ENCODE data around the gene MYH14.
"Not testable (repeated sequence)": the region's sequence is repeated elsewhere in the genome, so short reads cannot be mapped to it uniquely, and the experiment has no call there.

Gene MYH14

GRCh38 chr19:50333235-50333736 lies 129.9 kb downstream of the MYH14 start:
- Histone ChIP-seq H3K9me2 (replicated peaks; ENCODE audit: insufficient read depth, low read length) (no peaks in the 10 kb centered on the region), H3K4me2 (ENCODE audit: low read depth, low read length, poor library complexity, severe bottlenecking) (peak overlapping the region; percentile 68), H4K20me1 (ENCODE audit: low read depth, low read length) (no peaks in the 10 kb centered on the region; the same call in 1 of the 2 replicates), H3F3A (ENCODE audit: insufficient read depth) (peaks cover 54% of the 10 kb centered on the region), H3K79me2 (ENCODE audit: insufficient read depth, low read length) (peaks cover 7% of the 10 kb centered on the region), H3K36me3 (ENCODE audit: low read length) (peaks cover 15% of the 10 kb centered on the region; the same call in 1 of the 2 replicates), H3K27ac (ENCODE audit: low read depth, low read length) (peak overlapping the region; percentile 90), H3K4me3 (ENCODE audit: insufficient read depth, low read length, poor library complexity, severe bottlenecking) (peak overlapping the region; percentile 31), H2AFZ (ENCODE audit: low read depth, low read length, severe bottlenecking) (no peak overlapping the region), H3K27me3 (ENCODE audit: low read length) (no peaks in the 10 kb centered on the region), H3K9me3 (ENCODE audit: insufficient read depth, low read length) (no peaks in the 10 kb centered on the region), H3K9ac (ENCODE audit: low read length) (peak overlapping the region; percentile 63)
- TF ChIP-seq EZH2phosphoT487 (conservative IDR thresholded peaks at IDR 0.05; ENCODE audit: low read length) (no peak), CTCF (IDR thresholded peaks at IDR 0.05; ENCODE audit: insufficient read depth, low read length, poor library complexity, severe bottlenecking) (no peak)

GRCh38 chr19:50333737-50334617 lies 130.6 kb downstream of the MYH14 start:
- TF ChIP-seq EZH2phosphoT487 (conservative IDR thresholded peaks at IDR 0.05; ENCODE audit: low read length) (no peak), CTCF (IDR thresholded peaks at IDR 0.05; ENCODE audit: insufficient read depth, low read length, poor library complexity, severe bottlenecking) (no peak)
- Histone ChIP-seq H3F3A (ENCODE audit: insufficient read depth) (peaks cover 59% of the 10 kb centered on the region), H3K4me2 (ENCODE audit: low read depth, low read length, poor library complexity, severe bottlenecking) (peak overlapping the region; percentile 68), H3K27ac (ENCODE audit: low read depth, low read length) (peak overlapping the region; percentile 90), H3K27me3 (ENCODE audit: low read length) (no peaks in the 10 kb centered on the region), H3K79me2 (ENCODE audit: insufficient read depth, low read length) (peaks cover 14% of the 10 kb centered on the region), H3K9me3 (ENCODE audit: insufficient read depth, low read length) (no peaks in the 10 kb centered on the region), H3K9ac (ENCODE audit: low read length) (peak overlapping the region; percentile 63), H4K20me1 (ENCODE audit: low read depth, low read length) (peaks cover under 1% of the 10 kb centered on the region; the same call in 1 of the 2 replicates), H3K9me2 (replicated peaks; ENCODE audit: insufficient read depth, low read length) (no peaks in the 10 kb centered on the region), H2AFZ (ENCODE audit: low read depth, low read length, severe bottlenecking) (no peak overlapping the region), H3K4me3 (ENCODE audit: insufficient read depth, low read length, poor library complexity, severe bottlenecking) (peak overlapping the region; percentile 15), H3K36me3 (ENCODE audit: low read length) (peaks cover 17% of the 10 kb centered on the region)

- H3K36me3 ChIP-seq (ENCODE audit: low read length): peaks cover 26% of the 10 kb centered on the region
- no peaks in the 10 kb centered on the region for H3K27me3 ChIP-seq (ENCODE audit: low read length)
- H3F3A ChIP-seq (ENCODE audit: insufficient read depth): peaks cover 63% of the 10 kb centered on the region
- TF ChIP-seq CTCF (IDR thresholded peaks at IDR 0.05; ENCODE audit: insufficient read depth, low read length, poor library complexity, severe bottlenecking): no peak
- TF ChIP-seq EZH2phosphoT487 (conservative IDR thresholded peaks at IDR 0.05; ENCODE audit: low read length): no peak
- H4K20me1 ChIP-seq (ENCODE audit: low read depth, low read length): peaks cover 9% of the 10 kb centered on the region; the same call in 1 of the 2 replicates
- H3K4me3 ChIP-seq (ENCODE audit: insufficient read depth, low read length, poor library complexity, severe bottlenecking): no peak overlapping the region
- H3K9me3 ChIP-seq (ENCODE audit: insufficient read depth, low read length): no peaks in the 10 kb centered on the region
- no peak overlapping the region for H2AFZ ChIP-seq (ENCODE audit: low read depth, low read length, severe bottlenecking)
- H3K9me2 ChIP-seq (replicated peaks; ENCODE audit: insufficient read depth, low read length): no peaks in the 10 kb centered on the region
- no peak overlapping the region for H3K4me2 ChIP-seq (ENCODE audit: low read depth, low read length, poor library complexity, severe bottlenecking)
- peaks cover 23% of the 10 kb centered on the region for H3K79me2 ChIP-seq (ENCODE audit: insufficient read depth, low read length)
- peak overlapping the region; percentile 46 for H3K27ac ChIP-seq (ENCODE audit: low read depth, low read length)
- H3K9ac ChIP-seq (ENCODE audit: low read length): no peak overlapping the region
Observed at GRCh38 chr19:50334741-50335421, 131.5 kb downstream of the MYH14 start.

GRCh38 chr19:50337031-50337430 lies 133.6 kb downstream of the MYH14 start:
- H3K4me3 ChIP-seq (ENCODE audit: insufficient read depth, low read length, poor library complexity, severe bottlenecking); H3K9me2 ChIP-seq (replicated peaks; ENCODE audit: insufficient read depth, low read length); H2AFZ ChIP-seq (ENCODE audit: low read depth, low read length, severe bottlenecking); H3K27ac ChIP-seq (ENCODE audit: low read depth, low read length); H3K27me3 ChIP-seq (ENCODE audit: low read length); H3K4me2 ChIP-seq (ENCODE audit: low read depth, low read length, poor library complexity, severe bottlenecking); H3K9me3 ChIP-seq (ENCODE audit: insufficient read depth, low read length); H3K9ac ChIP-seq (ENCODE audit: low read length); H4K20me1 ChIP-seq (ENCODE audit: low read depth, low read length): not testable (repeated sequence)
- Histone ChIP-seq H3K36me3 (ENCODE audit: low read length) (peaks cover 33% of the 10 kb centered on the region), H3F3A (ENCODE audit: insufficient read depth) (peaks cover 73% of the 10 kb centered on the region), H3K79me2 (ENCODE audit: insufficient read depth, low read length) (peaks cover 41% of the 10 kb centered on the region)
